ENCODE measurements around the gene DPEP1.

- TF ChIP-seq CTCF (IDR thresholded peaks at IDR 0.05) (no peak), POLR2A (IDR thresholded peaks at IDR 0.05) (no peak)
These were observed 30.4 kb downstream of the DPEP1 start for GRCh38 chr16:89643769-89644300.
